Fibroblast of lung (primary cell): Measurements from ENCODE around the gene CEP290. TPM values are rescaled to one million over a fixed set of nuclear protein-coding genes. Genes with fewer than 3 reads are reported as not detected.
"Not testable (repeated sequence)": the region's sequence is repeated elsewhere in the genome, so short reads cannot be mapped to it uniquely, and the experiment has no call there.

ENCODE experiments used
- DNase-seq, 2 donors: peaks; one replicate each; pipeline versions ENCODE4 v3.0.0 to v3.0.0-alpha.2; 2010; ENCODE audit warnings: low read depth in 2 of 2
- H2AFZ ChIP-seq: 2 replicates; pipeline ENCODE4 v1.5.1; 2012; ENCODE audit warnings: low read length, control low read depth, inconsistent platforms
- H3K27ac ChIP-seq: 2 replicates; pipeline ENCODE4 v1.5.1; 2011; ENCODE audit warnings: low read length, control low read depth; ENCODE audit not compliant: insufficient read depth
- H3K27me3 ChIP-seq: 2 replicates; pipeline ENCODE4 v1.5.1; 2011; ENCODE audit warnings: mild to moderate bottlenecking, low read length; ENCODE audit not compliant: control insufficient read depth, insufficient read depth
- H3K36me3 ChIP-seq: 2 replicates; pipeline ENCODE4 v1.5.1; 2011; ENCODE audit warnings: low read length; ENCODE audit not compliant: control insufficient read depth, insufficient read depth
- H3K4me1 ChIP-seq: 2 replicates; pipeline ENCODE4 v1.5.1; 2011; ENCODE audit warnings: low read length; ENCODE audit not compliant: control insufficient read depth, insufficient read depth; ENCODE audit errors: extremely low read depth
- H3K4me2 ChIP-seq: 2 replicates; pipeline ENCODE4 v1.5.1; 2011; ENCODE audit warnings: low read length, control low read depth; ENCODE audit not compliant: insufficient read depth; ENCODE audit errors: extremely low read depth
- H3K4me3 ChIP-seq, 4 experiments: fragments of 200-600 bp in 1 of 4; sonication (generic) in 1 of 4; replicated peaks in 1 of 4; 2 replicates each; pipeline ENCODE4 v1.5.1; 2011 to 2016; ENCODE audit warnings: low read length in 4 of 4, low read depth in 3 of 4, mild to moderate bottlenecking in 3 of 4, control low read depth in 2 of 4, inconsistent platforms in 1 of 4, mixed read lengths in 1 of 4; ENCODE audit not compliant: insufficient read depth in 1 of 4; ENCODE audit errors: control extremely low read depth in 1 of 4
- H3K79me2 ChIP-seq: 2 replicates; pipeline ENCODE4 v1.5.1; 2012; ENCODE audit warnings: mild to moderate bottlenecking, low read length, inconsistent platforms; ENCODE audit not compliant: control insufficient read depth, insufficient read depth
- H3K9ac ChIP-seq: 2 replicates; pipeline ENCODE4 v1.5.1; 2011; ENCODE audit warnings: mild to moderate bottlenecking, low read length, control low read depth; ENCODE audit not compliant: insufficient read depth
- H3K9me3 ChIP-seq: 2 replicates; pipeline ENCODE4 v1.5.1; 2012; ENCODE audit warnings: low read depth, low read length; ENCODE audit not compliant: control insufficient read depth, insufficient read depth
- H4K20me1 ChIP-seq: 2 replicates; pipeline ENCODE4 v1.5.1; 2011; ENCODE audit warnings: low read length; ENCODE audit not compliant: control insufficient read depth, insufficient read depth; ENCODE audit errors: extremely low read depth
- CTCF ChIP-seq, 2 donors: IDR thresholded peaks in 1 of 2; conservative IDR thresholded peaks in 1 of 2; 1 replicate in 1 of 2; 2 replicates in 1 of 2; pipeline ENCODE4 v1.5.1; 2011 to 2012; ENCODE audit warnings: low read length in 2 of 2, control low read depth in 1 of 2, inconsistent platforms in 1 of 2, low read depth in 1 of 2, mild to moderate bottlenecking in 1 of 2
- EZH2 ChIP-seq: IDR thresholded peaks from 2 replicates; pipeline ENCODE4 v1.5.1; 2012; ENCODE audit warnings: low read length, control low read depth, mild to moderate bottlenecking; ENCODE audit errors: missing control alignments
- polyA plus RNA-seq, 2 donors: library from polyadenylated mRNA; depleted of rRNA in 1 of 2; stranded (reverse) in 1 of 2; unstranded in 1 of 2; fragments of >200 nt; gene quantifications; 2 replicates each; pipeline ENCODE4 v1.2.1, GENCODE V29; 2011 to 2012; ENCODE audit warnings: missing spikeins in 1 of 2
- total RNA-seq: library from RNA; depleted of rRNA; stranded (reverse); fragments of >200 nt; gene quantifications from 2 replicates; pipeline ENCODE4 v1.2.1, GENCODE V29; 2014

Gene CEP290
- total and polyA plus RNA-seq, 2 donors (not counting 1 experiment from before 2014, with no cell fraction given): 8.0 to 12.6 TPM

- Histone ChIP-seq H3K4me2 (peak overlapping the region; percentile 84), H3K4me1 (peaks cover 9% of the 10 kb centered on the region), H3K9ac (no peak overlapping the region), H3K9me3 (no peaks in the 10 kb centered on the region), H3K27me3 (no peaks in the 10 kb centered on the region), H4K20me1 (no peaks in the 10 kb centered on the region), H3K27ac (peak overlapping the region; percentile 45), H3K79me2 (peaks cover 39% of the 10 kb centered on the region), H3K36me3 (no peaks in the 10 kb centered on the region), H2AFZ (no peak overlapping the region), H3K4me3 (peak overlapping the region; percentile 80 to 88 (median 86))
- DNase-seq: peak; percentile 50 to 66
- TF ChIP-seq EZH2 (no peak), CTCF (conservative IDR thresholded peaks at IDR 0.05 in 1 of 2, IDR thresholded peaks at IDR 0.05 in 1 of 2; ENCODE audit: low read depth in 1 of 2, low read length in 2 of 2) (no peak)
These were observed 105.4 kb downstream of the CEP290 start for GRCh38 chr12:88036353-88036965.

- TF ChIP-seq CTCF (conservative IDR thresholded peaks at IDR 0.05 in 1 of 2, IDR thresholded peaks at IDR 0.05 in 1 of 2; ENCODE audit: low read depth in 1 of 2, low read length in 2 of 2): no peak
- no peak for TF ChIP-seq EZH2
- no peaks in the 10 kb centered on the region for H3K9me3 ChIP-seq
These were observed 106.0 kb downstream of the CEP290 start for GRCh38 chr12:88035907-88036289.

GRCh38 chr12:88035271-88035906 lies 106.5 kb downstream of the CEP290 start:
- Histone ChIP-seq H2AFZ (peak overlapping the region; percentile 98), H3K79me2 (peaks cover 33% of the 10 kb centered on the region), H3K27me3 (no peaks in the 10 kb centered on the region), H4K20me1 (no peaks in the 10 kb centered on the region), H3K4me3 (peak overlapping the region; percentile 80 to 88 (median 86)), H3K9me3 (no peaks in the 10 kb centered on the region), H3K27ac (peak overlapping the region; percentile 65), H3K4me1 (peaks cover 9% of the 10 kb centered on the region), H3K36me3 (no peaks in the 10 kb centered on the region), H3K9ac (peak overlapping the region; percentile 69), H3K4me2 (peak overlapping the region; percentile 84)
- no peak for TF ChIP-seq EZH2
- TF ChIP-seq CTCF (conservative IDR thresholded peaks at IDR 0.05 in 1 of 2, IDR thresholded peaks at IDR 0.05 in 1 of 2; ENCODE audit: low read depth in 1 of 2, low read length in 2 of 2): no peak
- DNase-seq: peak; percentile 84 to 85

More at GRCh38 chr12:88035907-88036289, 106.0 kb downstream of the CEP290 start:
- peaks cover 35% of the 10 kb centered on the region for H3K79me2 ChIP-seq
- DNase-seq: no peak
- H3K9ac ChIP-seq: peak overlapping the region; percentile 69
- H3K27me3 ChIP-seq: no peaks in the 10 kb centered on the region
- H3K4me1 ChIP-seq: peaks cover 9% of the 10 kb centered on the region
- peak overlapping the region; percentile 80 to 88 (median 86) for H3K4me3 ChIP-seq
- H3K36me3 ChIP-seq: no peaks in the 10 kb centered on the region
- peak overlapping the region; percentile 98 for H2AFZ ChIP-seq
- peak overlapping the region; percentile 65 for H3K27ac ChIP-seq
- no peaks in the 10 kb centered on the region for H4K20me1 ChIP-seq
- peak overlapping the region; percentile 84 for H3K4me2 ChIP-seq

GRCh38 chr12:88031161-88031560 lies 110.7 kb downstream of the CEP290 start:
- not testable (repeated sequence) for H3K9me3 ChIP-seq, H3K27me3 ChIP-seq, H3K4me3 ChIP-seq, H3K4me2 ChIP-seq, H3K27ac ChIP-seq, DNase-seq, H3K36me3 ChIP-seq, H3K4me1 ChIP-seq, H3K79me2 ChIP-seq, H2AFZ ChIP-seq, H3K9ac ChIP-seq, H4K20me1 ChIP-seq
